ENCODE measurements around the gene PLCD1. TPM values are rescaled to one million over a fixed set of nuclear protein-coding genes. Genes with fewer than 3 reads are reported as not detected.
"Not testable (repeated sequence)": the region's sequence is repeated elsewhere in the genome, so short reads cannot be mapped to it uniquely, and the experiment has no call there.

PLCD1 gene
- total RNA-seq, 1 experiment from 2014 or later, result 27.1 TPM

DNA sequence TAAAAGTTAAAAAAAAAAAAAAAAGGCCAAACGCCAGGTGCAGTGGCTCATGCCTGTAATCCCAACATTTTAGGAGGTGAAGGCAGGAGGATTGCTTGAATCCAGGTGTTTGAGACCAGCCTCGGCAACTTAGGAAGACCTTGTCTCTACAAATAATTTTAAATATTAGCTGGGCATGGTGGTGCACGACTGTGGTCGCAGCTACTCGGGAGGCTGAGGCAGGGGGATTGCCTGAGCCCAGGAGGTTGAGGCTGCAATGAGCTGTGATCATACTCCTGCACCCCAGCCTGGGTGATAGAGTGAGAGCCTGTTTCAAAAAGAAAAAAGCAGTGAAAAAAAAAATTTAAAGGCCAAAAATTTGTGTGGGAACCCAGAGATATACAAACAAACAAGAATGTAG, 6.8 kb upstream of the PLCD1 start:
- H3K27ac Mint-ChIP-seq, result no peak overlapping the region
- Histone ChIP-seq H3K9ac (ENCODE audit: extremely low read depth, insufficient read length, low read length) (no peak overlapping the region), H3K23me2 (ENCODE audit: insufficient read length, low read depth, low read length, poor library complexity, severe bottlenecking) (peaks cover 10% of the 10 kb centered on the region), H3K4ac (ENCODE audit: low read depth, low read length) (no peak overlapping the region), H3K27me3 (ENCODE audit: insufficient read depth, low read length) (peaks cover 6% of the 10 kb centered on the region; the same call in 1 of the 2 replicates), H4K91ac (ENCODE audit: insufficient read length, low read depth, low read length) (no peak overlapping the region), H3K27ac (ENCODE audit: insufficient read length, low read depth, low read length) (no peak overlapping the region), H3K4me1 (ENCODE audit: insufficient read depth, low read length) (no peaks in the 10 kb centered on the region; the same call in 1 of the 2 replicates), H2BK20ac (ENCODE audit: low read depth, low read length, poor library complexity, severe bottlenecking) (no peak overlapping the region), H3K14ac (ENCODE audit: insufficient read depth, low read length) (no peak overlapping the region), H3T11ph (ENCODE audit: low read length) (no peak overlapping the region), H2BK12ac (ENCODE audit: insufficient read length, low read depth, low read length) (no peak overlapping the region), H3K79me1 (ENCODE audit: insufficient read depth, low read depth, low read length, poor library complexity, severe bottlenecking) (no peaks in the 10 kb centered on the region), H2BK15ac (ENCODE audit: low read depth, low read length) (no peak overlapping the region), H2BK5ac (ENCODE audit: insufficient read length, low read length) (no peak overlapping the region), H4K20me1 (ENCODE audit: control insufficient read depth, insufficient read depth, insufficient read length) (no peaks in the 10 kb centered on the region), H3K18ac (ENCODE audit: insufficient read length, low read depth, low read length) (no peak overlapping the region), H3K23ac (ENCODE audit: insufficient read length, low read depth, low read length) (no peak overlapping the region), H4K5ac (ENCODE audit: insufficient read length, low read depth, low read length) (no peak overlapping the region), H3K4me2 (ENCODE audit: insufficient read depth, insufficient read length, low read length) (no peak overlapping the region), H4K8ac (replicated peaks; ENCODE audit: insufficient read length, low read depth, low read length) (no peak overlapping the region), H2AK5ac (ENCODE audit: insufficient read length, low read length) (no peak overlapping the region), H2BK120ac (ENCODE audit: low read depth, low read length, poor library complexity, severe bottlenecking) (no peak overlapping the region), H3K9me3 (ENCODE audit: control insufficient read depth, low read depth, low read length) (no peaks in the 10 kb centered on the region), H3K56ac (ENCODE audit: insufficient read length, low read depth, low read length) (no peak overlapping the region), H3K79me2 (ENCODE audit: insufficient read depth, low read length) (no peaks in the 10 kb centered on the region), H2AFZ (ENCODE audit: low read length) (no peak overlapping the region)
- TF ChIP-seq, protein P1, sequence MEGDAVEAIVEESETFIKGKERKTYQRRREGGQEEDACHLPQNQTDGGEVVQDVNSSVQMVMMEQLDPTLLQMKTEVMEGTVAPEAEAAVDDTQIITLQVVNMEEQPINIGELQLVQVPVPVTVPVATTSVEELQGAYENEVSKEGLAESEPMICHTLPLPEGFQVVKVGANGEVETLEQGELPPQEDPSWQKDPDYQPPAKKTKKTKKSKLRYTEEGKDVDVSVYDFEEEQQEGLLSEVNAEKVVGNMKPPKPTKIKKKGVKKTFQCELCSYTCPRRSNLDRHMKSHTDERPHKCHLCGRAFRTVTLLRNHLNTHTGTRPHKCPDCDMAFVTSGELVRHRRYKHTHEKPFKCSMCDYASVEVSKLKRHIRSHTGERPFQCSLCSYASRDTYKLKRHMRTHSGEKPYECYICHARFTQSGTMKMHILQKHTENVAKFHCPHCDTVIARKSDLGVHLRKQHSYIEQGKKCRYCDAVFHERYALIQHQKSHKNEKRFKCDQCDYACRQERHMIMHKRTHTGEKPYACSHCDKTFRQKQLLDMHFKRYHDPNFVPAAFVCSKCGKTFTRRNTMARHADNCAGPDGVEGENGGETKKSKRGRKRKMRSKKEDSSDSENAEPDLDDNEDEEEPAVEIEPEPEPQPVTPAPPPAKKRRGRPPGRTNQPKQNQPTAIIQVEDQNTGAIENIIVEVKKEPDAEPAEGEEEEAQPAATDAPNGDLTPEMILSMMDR (conservative IDR thresholded peaks at IDR 0.05), result no peak
- H3K27me3 Mint-ChIP-seq (ENCODE audit: low read depth), result peaks cover 51% of the 10 kb centered on the region
- no CpG with 5 or more reads among the region's 5 CpGs for WGBS (ENCODE audit: extremely low coverage, insufficient read length, low lambda C conversion rate)
- no peak for DNase-seq
- H3K9me3 Mint-ChIP-seq, result no peaks in the 10 kb centered on the region
- no peaks in the 10 kb centered on the region for H3K36me3 Mint-ChIP-seq (ENCODE audit: insufficient read depth in 1 of 3, low read depth in 3 of 3)
- no peak overlapping the region for H3K4me3 Mint-ChIP-seq
- H3K4me1 Mint-ChIP-seq, result peaks cover 10 to 15% of the 10 kb centered on the region in 2 experiments

DNA sequence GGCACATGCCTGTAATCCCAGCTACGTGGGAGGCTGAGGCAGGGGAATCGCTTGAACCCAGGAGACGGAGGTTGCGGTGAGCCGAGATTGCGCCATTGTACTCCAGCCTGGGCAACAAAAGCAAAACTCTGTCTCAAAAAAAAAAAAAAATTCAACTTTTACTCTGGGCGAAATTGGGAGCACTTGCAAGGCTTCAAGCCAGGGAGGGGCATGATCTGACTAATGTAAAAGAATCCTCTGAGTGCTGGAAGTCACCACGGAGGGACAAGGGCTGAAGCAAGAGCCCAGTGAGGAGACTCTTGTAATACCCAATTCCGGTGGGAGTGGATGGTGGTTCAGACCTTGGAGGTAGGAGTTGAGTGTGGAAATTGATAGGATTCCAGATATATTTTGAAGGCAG, 4.9 kb upstream of the PLCD1 start:
- not testable (repeated sequence) for H3K27me3 ChIP-seq (ENCODE audit: insufficient read depth, low read length); H3K9me3 Mint-ChIP-seq; H2BK5ac ChIP-seq (ENCODE audit: insufficient read length, low read length); H2BK15ac ChIP-seq (ENCODE audit: low read depth, low read length); H2AK5ac ChIP-seq (ENCODE audit: insufficient read length, low read length); H3K79me1 ChIP-seq (ENCODE audit: insufficient read depth, low read depth, low read length, poor library complexity, severe bottlenecking); H3K9ac ChIP-seq (ENCODE audit: extremely low read depth, insufficient read length, low read length); H3K23ac ChIP-seq (ENCODE audit: insufficient read length, low read depth, low read length); H3T11ph ChIP-seq (ENCODE audit: low read length); H3K9me3 ChIP-seq (ENCODE audit: control insufficient read depth, low read depth, low read length); H3K4ac ChIP-seq (ENCODE audit: low read depth, low read length); H3K23me2 ChIP-seq (ENCODE audit: insufficient read length, low read depth, low read length, poor library complexity, severe bottlenecking); DNase-seq; H4K8ac ChIP-seq (replicated peaks; ENCODE audit: insufficient read length, low read depth, low read length); H2BK120ac ChIP-seq (ENCODE audit: low read depth, low read length, poor library complexity, severe bottlenecking); H3K36me3 Mint-ChIP-seq (ENCODE audit: insufficient read depth in 1 of 3, low read depth in 3 of 3); H2AFZ ChIP-seq (ENCODE audit: low read length); H2BK20ac ChIP-seq (ENCODE audit: low read depth, low read length, poor library complexity, severe bottlenecking); H3K4me1 ChIP-seq (ENCODE audit: insufficient read depth, low read length); H3K27ac ChIP-seq (ENCODE audit: insufficient read length, low read depth, low read length); H2BK12ac ChIP-seq (ENCODE audit: insufficient read length, low read depth, low read length); H3K79me2 ChIP-seq (ENCODE audit: insufficient read depth, low read length); H4K5ac ChIP-seq (ENCODE audit: insufficient read length, low read depth, low read length); H3K4me3 Mint-ChIP-seq; H3K4me2 ChIP-seq (ENCODE audit: insufficient read depth, insufficient read length, low read length); H4K91ac ChIP-seq (ENCODE audit: insufficient read length, low read depth, low read length); H3K27ac Mint-ChIP-seq; H3K56ac ChIP-seq (ENCODE audit: insufficient read length, low read depth, low read length); H3K14ac ChIP-seq (ENCODE audit: insufficient read depth, low read length); H3K18ac ChIP-seq (ENCODE audit: insufficient read length, low read depth, low read length); H4K20me1 ChIP-seq (ENCODE audit: control insufficient read depth, insufficient read depth, insufficient read length)
- H3K4me1 Mint-ChIP-seq, result peaks cover 9 to 14% of the 10 kb centered on the region in 2 experiments
- WGBS (ENCODE audit: extremely low coverage, insufficient read length, low lambda C conversion rate), result no CpG with 5 or more reads among the region's 9 CpGs
- peaks cover 51% of the 10 kb centered on the region for H3K27me3 Mint-ChIP-seq (ENCODE audit: low read depth)

All from H9 (cell line).